Activated CD8-positive, alpha-beta memory T cell treated with anti-CD3 and anti-CD28 coated beads for 36 hours (primary cell): ENCODE data around the gene STOM. TPM values are rescaled to one million over a fixed set of nuclear protein-coding genes. Genes with fewer than 3 reads are reported as not detected.

Experiments used
- CTCF ChIA-PET: fragments of 350-600 bp; sonication (Branson Sonifier 250); formaldehyde crosslinking; loops from one replicate; lab custom pipeline; 2021; ENCODE audit warnings: antibody characterized with exemption; lab: Charles Lee
- POLR2A ChIA-PET: fragments of 350-600 bp; sonication (Branson Sonifier 250); formaldehyde crosslinking; loops from one replicate; lab custom pipeline; 2021; ENCODE audit warnings: antibody characterized with exemption; lab: Charles Lee
- total RNA-seq, 2 experiments: library from RNA; stranded (reverse); gene quantifications; one replicate each; pipeline ENCODE4 v1.2.3, GENCODE V29; 2021

The STOM gene
- total RNA-seq, 2 experiments from 2014 or later = 76.3 to 80.6 TPM

- POLR2A ChIA-PET = no interaction called here
- CTCF ChIA-PET = interaction anchor here (1.3 to 10.4 kb wide), 3 partner anchors 18 to 97 kb away, joined by 3 to 76 read pairs (median 3); no protein-coding TSS in a partner anchor
Measured at GRCh38 chr9:121376214-121376830, 6.3 kb upstream of the STOM start.

- ChIA-PET POLR2A (no interaction called here), CTCF (interaction anchor here (10.4 kb wide), 1 partner anchor 53 kb away, joined by 76 read pairs; no protein-coding TSS in a partner anchor)
Measured at GRCh38 chr9:121373011-121373729, 3.1 kb upstream of the STOM start.

DNA sequence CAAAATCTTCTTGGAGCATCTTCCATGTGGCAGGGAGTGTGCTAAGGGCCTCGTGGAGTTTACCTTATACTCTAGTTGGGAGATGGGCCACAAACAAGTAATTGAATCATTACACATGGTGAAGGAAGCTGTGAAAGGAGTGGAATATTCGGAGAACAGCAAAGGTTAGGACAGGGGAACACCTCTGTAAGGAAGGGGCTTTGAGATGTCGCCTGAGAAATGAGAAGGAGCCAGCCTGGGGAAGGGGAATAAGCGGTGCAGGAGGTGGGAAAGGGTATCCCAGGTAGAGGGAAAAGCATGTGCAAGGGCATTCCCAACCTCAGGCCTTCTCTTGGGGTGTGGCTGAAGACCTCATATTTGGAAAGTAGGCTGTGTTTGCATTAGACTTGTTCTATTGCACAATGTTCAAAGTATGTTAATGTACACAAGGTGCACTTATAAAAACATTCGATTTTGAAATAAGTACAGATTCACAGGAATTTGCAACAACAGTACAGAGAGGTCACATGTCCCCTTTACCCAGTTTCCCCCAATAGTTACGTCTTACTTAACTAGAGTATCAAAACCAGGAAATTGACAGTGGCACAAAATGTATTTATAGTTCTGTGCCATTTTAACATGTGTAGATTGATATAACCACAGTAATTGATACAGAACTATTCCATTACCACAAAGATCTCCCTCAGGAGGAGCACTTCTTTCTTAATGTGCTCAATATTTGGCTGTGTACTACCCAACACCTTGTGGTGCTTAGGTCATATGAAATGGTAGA is 2.4 kb upstream of the STOM start:
- POLR2A ChIA-PET = no interaction called here

GRCh38 chr9:121371495-121372061 is 1.5 kb upstream of the STOM start:
- POLR2A ChIA-PET = no interaction called here
- CTCF ChIA-PET = interaction anchor here (0.9 to 10.4 kb wide), 3 partner anchors 18 to 158 kb away, joined by 3 to 76 read pairs (median 5); no protein-coding TSS in a partner anchor

More for the DNA sequence above, 2.4 kb upstream of the STOM start:
- CTCF ChIA-PET = interaction anchor here (2.2 to 10.4 kb wide), 2 partner anchors 19 to 52 kb away, joined by 5 to 76 read pairs; no protein-coding TSS in a partner anchor

- POLR2A ChIA-PET = interaction anchor here (0.6 to 0.8 kb wide), 4 partner anchors 9 to 153 kb away, joined by 3 to 4 read pairs (median 3); no protein-coding TSS in a partner anchor
- CTCF ChIA-PET = interaction anchor here (0.7 to 1.4 kb wide), 4 partner anchors 10 to 77 kb away, joined by 3 to 10 read pairs (median 5); no protein-coding TSS in a partner anchor
Measured at GRCh38 chr9:121368745-121369144, 1.3 kb downstream of the STOM start.

GRCh38 chr9:121368138-121368522 is 1.9 kb downstream of the STOM start:
- POLR2A ChIA-PET = no interaction called here
- CTCF ChIA-PET = interaction anchor here (0.7 kb wide), 1 partner anchor 9 kb away, joined by 3 read pairs; no protein-coding TSS in a partner anchor

GRCh38 chr9:121367306-121368137 is 2.5 kb downstream of the STOM start:
- POLR2A ChIA-PET = no interaction called here
- CTCF ChIA-PET = interaction anchor here (1.0 kb wide), 1 partner anchor 11 kb away, joined by 3 read pairs; no protein-coding TSS in a partner anchor

GRCh38 chr9:121366611-121367192 is 3.3 kb downstream of the STOM start:
- ChIA-PET CTCF (interaction anchor here (1.0 to 1.5 kb wide), 3 partner anchors 10 to 47 kb away, joined by 3 to 6 read pairs (median 3); no protein-coding TSS in a partner anchor), POLR2A (no interaction called here)

DNA sequence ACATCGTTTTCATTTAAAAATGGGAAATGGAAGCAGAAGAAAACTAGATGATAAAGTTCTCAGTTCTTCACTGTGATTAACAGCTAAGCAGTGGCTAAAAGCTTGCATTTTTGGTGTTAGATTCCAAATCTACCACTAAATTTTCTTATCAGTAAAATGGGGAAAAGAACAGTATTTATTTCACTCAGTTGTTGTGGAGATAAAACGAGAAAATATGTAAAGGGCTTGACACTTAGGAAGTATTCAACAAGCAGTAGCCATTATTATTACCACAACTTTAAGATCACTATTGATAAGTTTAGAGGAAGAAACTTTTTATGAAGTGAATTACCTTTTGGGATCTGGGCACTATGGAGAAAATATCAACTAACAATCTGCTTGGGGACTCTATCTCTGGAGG is 4.5 kb downstream of the STOM start:
- CTCF ChIA-PET = interaction anchor here (1.5 kb wide), 1 partner anchor 12 kb away, joined by 6 read pairs; no protein-coding TSS in a partner anchor
- POLR2A ChIA-PET = interaction anchor here (0.6 kb wide), 1 partner anchor 366 kb away, joined by 8 read pairs; no protein-coding TSS in a partner anchor

DNA sequence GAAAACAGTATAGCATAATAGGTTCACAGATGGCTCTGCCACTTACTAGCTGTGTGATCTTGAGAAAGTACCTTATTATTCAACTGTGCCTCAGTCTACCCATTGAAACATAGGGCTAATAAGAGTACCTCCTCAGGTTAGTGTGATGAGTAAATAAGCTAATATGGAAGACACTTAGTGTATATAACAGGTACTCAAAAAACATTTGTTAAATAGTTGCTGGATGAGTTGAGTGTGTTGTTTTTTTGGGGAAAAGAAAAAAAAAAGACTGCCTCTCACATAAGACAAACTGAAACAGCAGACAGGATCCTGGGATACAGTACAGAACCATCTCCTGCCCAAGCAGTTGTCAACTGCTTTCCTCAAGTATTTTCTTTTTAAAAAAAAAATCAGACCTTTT is 5.2 kb downstream of the STOM start:
- ChIA-PET POLR2A (no interaction called here), CTCF (interaction anchor here (1.3 to 1.7 kb wide), 2 partner anchors 11 to 45 kb away, joined by 4 to 5 read pairs; no protein-coding TSS in a partner anchor)

GRCh38 chr9:121364077-121364476 is 6.0 kb downstream of the STOM start:
- ChIA-PET CTCF (interaction anchor here (1.3 to 1.7 kb wide), 2 partner anchors 10 to 44 kb away, joined by 4 to 5 read pairs; no protein-coding TSS in a partner anchor), POLR2A (interaction anchor here (1.1 kb wide), 1 partner anchor 10 kb away, joined by 3 read pairs; no protein-coding TSS in a partner anchor)

DNA sequence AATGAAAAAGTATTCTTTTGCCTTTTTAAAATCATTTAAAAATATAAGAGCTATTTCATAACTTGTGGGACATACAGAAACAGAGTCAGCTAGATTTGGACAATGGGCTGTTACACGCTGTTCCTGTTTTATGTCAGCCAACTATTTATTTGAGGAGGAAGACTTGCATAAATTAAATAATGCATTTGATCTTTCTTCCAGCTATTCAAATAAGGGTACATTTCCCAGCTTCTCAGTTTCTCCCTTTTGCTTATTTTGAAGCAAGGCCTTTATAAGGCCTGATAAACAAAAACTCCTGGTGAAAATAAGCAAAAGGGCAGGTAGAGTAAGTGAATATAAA is 6.5 kb downstream of the STOM start:
- ChIA-PET POLR2A (interaction anchor here (1.1 kb wide), 1 partner anchor 9 kb away, joined by 3 read pairs; no protein-coding TSS in a partner anchor), CTCF (interaction anchor here (1.3 to 1.7 kb wide), 2 partner anchors 9 to 44 kb away, joined by 4 to 5 read pairs; no protein-coding TSS in a partner anchor)

GRCh38 chr9:121362813-121363621 is 7.0 kb downstream of the STOM start:
- ChIA-PET CTCF (interaction anchor here (1.7 kb wide), 1 partner anchor 9 kb away, joined by 4 read pairs; no protein-coding TSS in a partner anchor), POLR2A (interaction anchor here (1.1 kb wide), 1 partner anchor 9 kb away, joined by 3 read pairs; no protein-coding TSS in a partner anchor)

DNA sequence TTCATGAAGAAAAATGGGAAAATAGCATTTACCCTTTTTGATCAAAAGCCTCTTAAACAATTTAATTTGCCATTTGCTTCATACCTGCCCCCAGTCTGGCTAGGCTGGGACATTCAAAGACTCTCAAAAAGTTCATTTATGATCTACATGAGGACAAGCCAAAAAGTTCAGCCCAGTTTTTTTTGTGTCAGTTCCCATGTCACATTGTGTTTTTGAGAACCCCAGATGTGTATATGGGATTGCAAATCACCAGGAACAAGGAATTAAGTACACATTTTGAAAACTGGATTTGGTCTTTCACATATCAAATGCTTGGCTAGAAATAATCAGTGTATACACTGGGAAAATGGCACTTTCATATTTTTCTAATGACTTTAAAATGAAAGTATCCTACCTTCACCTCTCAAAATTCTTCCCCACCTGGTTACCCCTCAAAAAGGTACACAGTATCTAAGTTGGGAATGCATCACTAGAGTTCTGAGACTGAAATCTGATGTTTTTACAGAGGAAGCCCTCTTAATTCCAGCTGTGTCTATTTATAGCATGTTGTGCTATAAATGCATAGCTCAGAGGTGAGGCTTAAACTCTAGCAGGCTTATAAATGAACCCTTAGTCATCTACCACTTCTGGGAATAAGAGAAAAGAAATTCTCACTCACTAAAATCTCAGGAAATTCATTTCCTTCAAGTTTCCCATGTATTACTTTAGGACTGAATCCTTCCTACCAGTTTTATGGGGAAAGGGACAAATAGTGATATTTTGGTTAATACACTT is 9.3 kb downstream of the STOM start:
- CTCF ChIA-PET = interaction anchor here (0.6 to 1.2 kb wide), 3 partner anchors 12 to 269 kb away, joined by 3 to 7 read pairs (median 4); no protein-coding TSS in a partner anchor
- POLR2A ChIA-PET = no interaction called here
